Suprapubic skin (tissue), 3 donors: ENCODE measurements around the gene ELMO1.

Source experiments
- EP300 ChIP-seq: sonication (generic); formaldehyde crosslinking; IDR thresholded peaks from one replicate; pipeline ENCODE4 v1.6.1; 2017; ENCODE audit warnings: antibody characterized with exemption
- TF ChIP-seq, protein P1 (sequence below), 2 donors: fragments of 200-600 bp in 1 of 2; fragments of 450-650 bp in 1 of 2; sonication (generic) in 1 of 2; IDR thresholded peaks; one replicate each; pipeline ENCODE4 v1.5.1; 2016 to 2019; ENCODE audit warnings: antibody characterized with exemption in 2 of 2, mild to moderate bottlenecking in 1 of 2, moderate library complexity in 1 of 2

DNA sequence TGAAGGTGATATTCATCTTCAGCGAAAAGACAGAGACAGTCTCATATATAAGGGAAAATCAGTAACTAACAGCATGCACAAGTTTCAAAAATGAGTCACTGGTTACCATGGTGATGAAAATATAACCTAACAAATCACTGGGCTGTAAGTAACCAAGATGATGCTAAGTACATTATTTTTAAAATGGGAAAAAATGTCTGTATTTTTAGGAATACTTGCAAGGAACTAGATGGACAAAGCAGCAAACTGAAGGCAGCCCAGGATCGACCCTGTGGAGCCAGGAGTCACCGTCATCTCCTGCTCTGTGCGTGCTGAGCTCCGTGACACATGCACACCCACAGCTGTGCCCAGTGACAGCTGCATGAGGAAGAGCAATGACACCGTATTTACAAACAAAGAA, 137.3 kb downstream of the ELMO1 start:
- TF ChIP-seq EP300, result no peak
- TF ChIP-seq, protein P1, sequence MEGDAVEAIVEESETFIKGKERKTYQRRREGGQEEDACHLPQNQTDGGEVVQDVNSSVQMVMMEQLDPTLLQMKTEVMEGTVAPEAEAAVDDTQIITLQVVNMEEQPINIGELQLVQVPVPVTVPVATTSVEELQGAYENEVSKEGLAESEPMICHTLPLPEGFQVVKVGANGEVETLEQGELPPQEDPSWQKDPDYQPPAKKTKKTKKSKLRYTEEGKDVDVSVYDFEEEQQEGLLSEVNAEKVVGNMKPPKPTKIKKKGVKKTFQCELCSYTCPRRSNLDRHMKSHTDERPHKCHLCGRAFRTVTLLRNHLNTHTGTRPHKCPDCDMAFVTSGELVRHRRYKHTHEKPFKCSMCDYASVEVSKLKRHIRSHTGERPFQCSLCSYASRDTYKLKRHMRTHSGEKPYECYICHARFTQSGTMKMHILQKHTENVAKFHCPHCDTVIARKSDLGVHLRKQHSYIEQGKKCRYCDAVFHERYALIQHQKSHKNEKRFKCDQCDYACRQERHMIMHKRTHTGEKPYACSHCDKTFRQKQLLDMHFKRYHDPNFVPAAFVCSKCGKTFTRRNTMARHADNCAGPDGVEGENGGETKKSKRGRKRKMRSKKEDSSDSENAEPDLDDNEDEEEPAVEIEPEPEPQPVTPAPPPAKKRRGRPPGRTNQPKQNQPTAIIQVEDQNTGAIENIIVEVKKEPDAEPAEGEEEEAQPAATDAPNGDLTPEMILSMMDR (IDR thresholded peaks at IDR 0.05), result no peak
